SK-N-SH treated with all-trans-retinoic acid at 6 μM for 48 hours (cell line): ENCODE measurements around the gene FMN1.

ENCODE experiments used
- ARNTL ChIP-seq: fragments of 450-650 bp; formaldehyde crosslinking; IDR thresholded peaks from 2 replicates; pipeline ENCODE4 v1.5.0; 2020; ENCODE audit warnings: low read depth, mild to moderate bottlenecking, moderate library complexity, borderline replicate concordance
- GLIS3 ChIP-seq: fragments of 250-450 bp; sonication (Bioruptor Pico); IDR thresholded peaks from 2 replicates; pipeline ENCODE4 v1.5.0; 2020; ENCODE audit warnings: mild to moderate bottlenecking, moderate library complexity
- PATZ1 ChIP-seq: fragments of 250-450 bp; sonication (Bioruptor Pico); IDR thresholded peaks from 2 replicates; pipeline ENCODE4 v1.8.0; 2020; ENCODE audit warnings: mild to moderate bottlenecking, moderate library complexity, borderline replicate concordance
- RARB ChIP-seq: fragments of 250-450 bp; sonication (Bioruptor Pico); IDR thresholded peaks from 2 replicates; pipeline ENCODE4 v1.8.0; 2021; ENCODE audit warnings: mild to moderate bottlenecking, moderate library complexity
- TOX ChIP-seq: fragments of 250-450 bp; sonication (Bioruptor Pico); IDR thresholded peaks from 2 replicates; pipeline ENCODE4 v1.8.0; 2021; ENCODE audit warnings: mild to moderate bottlenecking, moderate library complexity, borderline replicate concordance
- ZFP30 ChIP-seq: fragments of 450-650 bp; formaldehyde crosslinking; IDR thresholded peaks from 2 replicates; pipeline ENCODE4 v1.5.0; 2022; ENCODE audit warnings: mild to moderate bottlenecking, moderate library complexity
- ZNF70 ChIP-seq: fragments of 450-650 bp; formaldehyde crosslinking; IDR thresholded peaks from 2 replicates; pipeline ENCODE4 v1.5.0; 2020; ENCODE audit warnings: mild to moderate bottlenecking, moderate library complexity
- TF ChIP-seq, protein P1 (sequence below): fragments of 250-450 bp; sonication (Bioruptor Pico); IDR thresholded peaks from 2 replicates; pipeline ENCODE4 v1.5.1; 2020; ENCODE audit warnings: low read depth, mild to moderate bottlenecking, moderate library complexity
- TF ChIP-seq, protein P2 (sequence below): fragments of 250-450 bp; sonication (Bioruptor Pico); IDR thresholded peaks from 2 replicates; pipeline ENCODE4 v1.5.1; 2021; ENCODE audit warnings: mild to moderate bottlenecking, moderate library complexity

DNA sequence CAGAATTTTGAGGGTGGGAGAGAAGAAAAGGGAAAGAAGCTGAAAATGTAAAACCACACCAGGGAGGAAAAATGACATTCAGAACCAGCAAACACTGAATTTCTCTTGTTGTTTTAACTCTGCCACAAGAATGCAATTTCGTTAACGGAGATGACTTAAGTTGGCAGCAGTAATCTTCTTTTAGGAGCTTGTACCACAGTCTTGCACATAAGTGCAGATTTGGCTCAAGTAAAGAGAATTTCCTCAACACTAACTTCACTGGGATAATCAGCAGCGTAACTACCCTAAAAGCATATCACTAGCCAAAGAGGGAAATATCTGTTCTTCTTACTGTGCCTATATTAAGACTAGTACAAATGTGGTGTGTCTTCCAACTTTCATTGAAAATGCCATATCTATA, 461.2 kb downstream of the FMN1 start:
- TF ChIP-seq ARNTL (CRISPR knock-in tag) (no peak), RARB (no peak), PATZ1 (CRISPR knock-in tag) (no peak), GLIS3 (CRISPR knock-in tag) (no peak), TOX (no peak), ZNF70 (no peak), ZFP30 (CRISPR knock-in tag) (no peak)
- TF ChIP-seq, protein P1, sequence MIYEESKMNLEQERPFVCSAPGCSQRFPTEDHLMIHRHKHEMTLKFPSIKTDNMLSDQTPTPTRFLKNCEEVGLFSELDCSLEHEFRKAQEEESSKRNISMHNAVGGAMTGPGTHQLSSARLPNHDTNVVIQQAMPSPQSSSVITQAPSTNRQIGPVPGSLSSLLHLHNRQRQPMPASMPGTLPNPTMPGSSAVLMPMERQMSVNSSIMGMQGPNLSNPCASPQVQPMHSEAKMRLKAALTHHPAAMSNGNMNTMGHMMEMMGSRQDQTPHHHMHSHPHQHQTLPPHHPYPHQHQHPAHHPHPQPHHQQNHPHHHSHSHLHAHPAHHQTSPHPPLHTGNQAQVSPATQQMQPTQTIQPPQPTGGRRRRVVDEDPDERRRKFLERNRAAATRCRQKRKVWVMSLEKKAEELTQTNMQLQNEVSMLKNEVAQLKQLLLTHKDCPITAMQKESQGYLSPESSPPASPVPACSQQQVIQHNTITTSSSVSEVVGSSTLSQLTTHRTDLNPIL = no peak
- TF ChIP-seq, protein P2, sequence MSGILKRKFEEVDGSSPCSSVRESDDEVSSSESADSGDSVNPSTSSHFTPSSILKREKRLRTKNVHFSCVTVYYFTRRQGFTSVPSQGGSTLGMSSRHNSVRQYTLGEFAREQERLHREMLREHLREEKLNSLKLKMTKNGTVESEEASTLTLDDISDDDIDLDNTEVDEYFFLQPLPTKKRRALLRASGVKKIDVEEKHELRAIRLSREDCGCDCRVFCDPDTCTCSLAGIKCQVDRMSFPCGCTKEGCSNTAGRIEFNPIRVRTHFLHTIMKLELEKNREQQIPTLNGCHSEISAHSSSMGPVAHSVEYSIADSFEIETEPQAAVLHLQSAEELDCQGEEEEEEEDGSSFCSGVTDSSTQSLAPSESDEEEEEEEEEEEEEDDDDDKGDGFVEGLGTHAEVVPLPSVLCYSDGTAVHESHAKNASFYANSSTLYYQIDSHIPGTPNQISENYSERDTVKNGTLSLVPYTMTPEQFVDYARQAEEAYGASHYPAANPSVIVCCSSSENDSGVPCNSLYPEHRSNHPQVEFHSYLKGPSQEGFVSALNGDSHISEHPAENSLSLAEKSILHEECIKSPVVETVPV (CRISPR knock-in tag) = no peak
